Upper lobe of left lung (tissue), 6 donors: Measurements from ENCODE around the gene SEMA3A. TPM values are rescaled to one million over a fixed set of nuclear protein-coding genes. Genes with fewer than 3 reads are reported as not detected.
A peak's percentile ranks its signal among the peaks of the same experiment; 100 is the strongest.

Source experiments
- ATAC-seq, 2 donors: fragments of 200-7000 bp; cut with Tn5 transposase; one replicate each; pipeline ENCODE4 v1.9.1; 2022; ENCODE audit warnings: mild to moderate bottlenecking in 2 of 2, moderate library complexity in 2 of 2; ENCODE audit not compliant: low FRiP score in 2 of 2
- DNase-seq, 2 donors: peaks; one replicate each; pipeline ENCODE4 v3.0.0-alpha.2; 2019 to 2020
- H3K27ac ChIP-seq, 4 donors: fragments of 200-600 bp; sonication (generic); one replicate each; pipeline ENCODE4 v1.5.1; 2016 to 2019
- H3K27me3 ChIP-seq, 4 donors: fragments of 200-600 bp; sonication (generic); one replicate each; pipeline ENCODE4 v1.5.1; 2017 to 2019
- H3K36me3 ChIP-seq, 4 donors: fragments of 200-600 bp; sonication (generic); one replicate each; pipeline ENCODE4 v1.5.1; 2016 to 2019
- H3K4me1 ChIP-seq, 4 donors: fragments of 200-600 bp; sonication (generic); one replicate each; pipeline ENCODE4 v1.5.1; 2018 to 2019
- H3K4me3 ChIP-seq, 4 donors: fragments of 200-600 bp; sonication (generic); one replicate each; pipeline ENCODE4 v1.5.1; 2017 to 2019; ENCODE audit warnings: mild to moderate bottlenecking in 2 of 4, moderate library complexity in 1 of 4
- H3K9me3 ChIP-seq, 4 donors: fragments of 200-600 bp; sonication (generic); one replicate each; pipeline ENCODE4 v1.5.1; 2018 to 2019
- CTCF ChIP-seq, 6 experiments: fragments of 450-650 bp in 4 of 6; fragments of 200-600 bp in 2 of 6; sonication (generic) in 2 of 6; IDR thresholded peaks; one replicate each; pipeline ENCODE4 v1.5.1; 2016 to 2019; ENCODE audit warnings: antibody characterized with exemption in 6 of 6
- EP300 ChIP-seq, 4 donors: sonication (generic); formaldehyde crosslinking; IDR thresholded peaks; one replicate each; pipeline ENCODE4 v1.5.1; 2017; ENCODE audit warnings: antibody characterized with exemption in 4 of 4, control low read depth in 2 of 4
- POLR2A ChIP-seq, 4 donors: fragments of 450-650 bp; IDR thresholded peaks; one replicate each; pipeline ENCODE4 v1.5.1; 2016 to 2017; ENCODE audit warnings: antibody characterized with exemption in 4 of 4, mild to moderate bottlenecking in 2 of 4
- POLR2AphosphoS5 ChIP-seq, 2 donors: sonication (generic); formaldehyde crosslinking; IDR thresholded peaks; one replicate each; pipeline ENCODE4 v1.5.1; 2017; ENCODE audit warnings: antibody characterized with exemption in 2 of 2
- WGBS, 2 donors: methylation state at CpG; one replicate each; pipeline ENCODE4 v1.1.5; 2017 to 2018; 5-methylcytosine and 5-hydroxymethylcytosine counted together
- total RNA-seq, 6 donors: library from RNA; depleted of rRNA in 4 of 6; stranded (reverse); fragments of >200 nt in 4 of 6; gene quantifications; one replicate each; pipeline versions ENCODE4 v1.1.0 to v1.2.1, GENCODE V29; 2016 to 2021
- donor health status: DM: no; HTN: no; CAD: no; lungs with moderate emphysema.
- donor health status: DM: no; HTN: yes; CAD: no; lungs with severe emphysema.

The SEMA3A gene
- total RNA-seq, 6 donors from 2014 or later = 1.0 to 8.8 (median 3.1) TPM

- H3K9me3 ChIP-seq = no peaks in the 10 kb centered on the region
- ATAC-seq = no peak
- H3K27me3 ChIP-seq = no peaks in the 10 kb centered on the region
- no peak overlapping the region for H3K4me3 ChIP-seq
- peaks cover 0 to 5% (median 2%) of the 10 kb centered on the region in 4 donors for H3K4me1 ChIP-seq
- no peak overlapping the region for H3K27ac ChIP-seq
- no peaks in the 10 kb centered on the region for H3K36me3 ChIP-seq
- TF ChIP-seq POLR2A (IDR thresholded peaks at IDR 0.05) = no peak
- no peak for TF ChIP-seq EP300 (IDR thresholded peaks at IDR 0.05)
- TF ChIP-seq POLR2AphosphoS5 (IDR thresholded peaks at IDR 0.05) = no peak
- no peak for TF ChIP-seq CTCF (IDR thresholded peaks at IDR 0.05)
- WGBS, 2 donors = 93 to 94% methylated on average over 4 of the region's 4 CpGs
- DNase-seq = no peak
Measured at GRCh38 chr7:84122582-84123360, 71.8 kb downstream of the SEMA3A start.

GRCh38 chr7:84117304-84117703 lies 77.3 kb downstream of the SEMA3A start:
- no peak for ATAC-seq
- H3K36me3 ChIP-seq = no peaks in the 10 kb centered on the region
- no peak overlapping the region for H3K4me3 ChIP-seq
- H3K27ac ChIP-seq = no peak overlapping the region
- no peaks in the 10 kb centered on the region for H3K27me3 ChIP-seq
- WGBS, 2 donors = 95 to 98% methylated on average over 6 of the region's 6 CpGs
- no peak for TF ChIP-seq EP300 (IDR thresholded peaks at IDR 0.05)
- TF ChIP-seq CTCF (IDR thresholded peaks at IDR 0.05) = no peak
- no peak for TF ChIP-seq POLR2A (IDR thresholded peaks at IDR 0.05)
- no peak for TF ChIP-seq POLR2AphosphoS5 (IDR thresholded peaks at IDR 0.05)
- H3K9me3 ChIP-seq = no peaks in the 10 kb centered on the region
- DNase-seq = peak in 1 of 2 donors; percentile 29
- peaks cover 0 to 12% (median 5%) of the 10 kb centered on the region in 4 donors for H3K4me1 ChIP-seq

- peaks cover 0 to 12% (median 5%) of the 10 kb centered on the region in 4 donors for H3K4me1 ChIP-seq
- ATAC-seq (no peak), DNase-seq (no peak)
- H3K27ac ChIP-seq = no peak overlapping the region
- H3K9me3 ChIP-seq = no peaks in the 10 kb centered on the region
- 58 to 74% methylated on average over 9 of the region's 9 CpGs for WGBS, 2 donors
- no peaks in the 10 kb centered on the region for H3K36me3 ChIP-seq
- TF ChIP-seq POLR2A (IDR thresholded peaks at IDR 0.05) = no peak
- no peak for TF ChIP-seq EP300 (IDR thresholded peaks at IDR 0.05)
- TF ChIP-seq POLR2AphosphoS5 (IDR thresholded peaks at IDR 0.05) = no peak
- TF ChIP-seq CTCF (IDR thresholded peaks at IDR 0.05) = no peak
- no peaks in the 10 kb centered on the region for H3K27me3 ChIP-seq
- no peak overlapping the region for H3K4me3 ChIP-seq
Measured at GRCh38 chr7:84113906-84114850, 80.4 kb downstream of the SEMA3A start.

- no peak for DNase-seq
- WGBS, 2 donors = 42 to 45% methylated on average over 2 of the region's 2 CpGs
- H3K27ac ChIP-seq = no peak overlapping the region
- H3K4me1 ChIP-seq = peaks cover 0 to 12% (median 5%) of the 10 kb centered on the region in 4 donors
- no peaks in the 10 kb centered on the region for H3K9me3 ChIP-seq
- ATAC-seq = peak in 1 of 2 donors; percentile 24
- H3K4me3 ChIP-seq = no peak overlapping the region
- TF ChIP-seq POLR2A (IDR thresholded peaks at IDR 0.05) (no peak), EP300 (IDR thresholded peaks at IDR 0.05) (no peak), POLR2AphosphoS5 (IDR thresholded peaks at IDR 0.05) (no peak), CTCF (IDR thresholded peaks at IDR 0.05) (no peak)
- no peaks in the 10 kb centered on the region for H3K36me3 ChIP-seq
- no peaks in the 10 kb centered on the region for H3K27me3 ChIP-seq
Measured at GRCh38 chr7:84113286-84113685, 81.3 kb downstream of the SEMA3A start.
